Pancreas (tissue), 10 donors: ENCODE results near the gene SKAP1. TPM values are rescaled to one million over a fixed set of nuclear protein-coding genes. Genes with fewer than 3 reads are reported as not detected.

ENCODE experiments used
- ATAC-seq, 4 donors: fragments of 200-7000 bp; cut with Tn5 transposase; one replicate each; pipeline versions ENCODE4 v1.8.0 to v1.9.1; 2020; ENCODE audit warnings: mild to moderate bottlenecking in 4 of 4, moderate library complexity in 4 of 4
- DNase-seq, 6 donors: peaks; one replicate each; pipeline ENCODE4 v3.0.0-alpha.2; 2020
- FAIRE-seq: peaks from 2 replicates; lab custom pipeline; 2012; peaks lifted over from hg19 to GRCh38; lab: Jason Lieb, UNC
- H3K27ac ChIP-seq, 4 donors: fragments of 200-600 bp; sonication (generic); 1 replicate in 3 of 4; 2 replicates in 1 of 4; pipeline versions ENCODE4 v1.5.0 to v1.8.0; 2020
- H3K27me3 ChIP-seq, 4 donors: fragments of 200-600 bp; one replicate each; pipeline ENCODE4 v1.8.0; 2021
- H3K36me3 ChIP-seq, 3 donors: fragments of 200-600 bp; sonication (generic) in 1 of 3; one replicate each; pipeline versions ENCODE4 v1.5.0 to v1.8.0; 2020 to 2021
- H3K4me1 ChIP-seq, 3 donors: fragments of 200-600 bp; one replicate each; pipeline ENCODE4 v1.8.0; 2021
- H3K4me3 ChIP-seq, 4 donors: fragments of 200-600 bp; sonication (generic) in 2 of 4; one replicate each; pipeline versions ENCODE4 v1.5.0 to v1.8.0; 2020 to 2021
- H3K9me3 ChIP-seq, 4 donors: fragments of 200-600 bp; one replicate each; pipeline ENCODE4 v1.8.0; 2021
- WGBS, 2 donors: extraction: QIAGEN DNeasy Blood & Tissue Kit; methylation state at CpG; one replicate each; pipeline ENCODE4 v1.1.7; 2013; 5-methylcytosine and 5-hydroxymethylcytosine counted together
- intact Hi-C, 3 donors: fragments of 100-400 bp; cut with DNase I; formaldehyde crosslinking; loops; one replicate each; pipeline versions ENCODE4 v1.11.1 to v1.14.2; 2022
- polyA plus RNA-seq, 2 donors: library from polyadenylated mRNA; stranded (reverse); fragments of 200-250 nt; gene quantifications; one replicate each; pipeline ENCODE4 v1.2.3, GENCODE V29; 2013
- total RNA-seq, 6 donors: library from RNA; stranded (reverse); fragmentation: NEBNext Ultra II Directional in 4 of 6; extraction: Animal tissue kit (Norgen Biotek cat#: 25700) in 4 of 6; gene quantifications; one replicate each; pipeline versions ENCODE4 v1.2.1 to v1.2.4, GENCODE V29; 2021 to 2023
- TF ChIP-seq, protein P1 (sequence below), 4 donors: fragments of 200-600 bp; sonication (generic) in 3 of 4; IDR thresholded peaks; one replicate each; pipeline versions ENCODE4 v1.5.0 to v1.8.0; 2021; ENCODE audit warnings: antibody characterized with exemption in 4 of 4
- donor health status: healthy with polysubstance abuse.
- donor health status: DM: no; HTN: no; CAD: no; lungs with moderate emphysema.
- donor health status: DM: no; HTN: no; CAD: no.
- donor health status: control.
- donor health status: control.
- donor health status: Bipolar disorder and iron deficiency.
- donor health status: DM: yes; HTN: yes; CAD: no.
- donor health status: DM: no; HTN: no; CAD: no.
- donor health status: DM: no; HTN: no; CAD: no.
- donor health status: DM: yes; HTN: yes; CAD: no.

Gene SKAP1
- total and polyA plus RNA-seq, 8 donors: 0.92 to 5.2 (median 3.0) TPM

DNA sequence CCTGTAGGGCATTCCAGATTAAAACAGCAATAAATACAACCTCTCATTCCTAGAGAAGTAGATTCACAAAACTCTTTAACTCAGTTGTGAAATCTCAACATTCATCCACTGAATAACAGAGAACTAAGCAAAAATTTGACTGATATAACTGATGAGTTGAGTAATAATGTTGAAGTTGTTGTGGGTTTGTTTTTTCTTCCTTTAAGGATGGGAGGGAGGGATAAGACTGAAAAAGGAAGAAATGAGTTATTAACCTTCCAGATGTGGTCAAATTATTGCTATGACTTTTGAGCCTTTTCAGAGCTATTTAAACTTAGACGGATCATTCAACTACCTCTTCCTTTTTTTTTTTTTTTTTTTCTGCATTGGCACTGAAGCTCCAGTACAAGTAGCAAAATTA lies 38.6 kb downstream of the SKAP1 start:
- intact Hi-C loops: no loop called here
- peaks cover 0 to 5% (median 0%) of the 10 kb centered on the region in 4 donors for H3K27me3 ChIP-seq
- H3K36me3 ChIP-seq: no peaks in the 10 kb centered on the region
- FAIRE-seq (no peak), DNase-seq (no peak), ATAC-seq (no peak)
- no peak overlapping the region for H3K27ac ChIP-seq
- no peaks in the 10 kb centered on the region for H3K9me3 ChIP-seq
- no peaks in the 10 kb centered on the region for H3K4me1 ChIP-seq
- no peak overlapping the region for H3K4me3 ChIP-seq
- TF ChIP-seq, protein P1, sequence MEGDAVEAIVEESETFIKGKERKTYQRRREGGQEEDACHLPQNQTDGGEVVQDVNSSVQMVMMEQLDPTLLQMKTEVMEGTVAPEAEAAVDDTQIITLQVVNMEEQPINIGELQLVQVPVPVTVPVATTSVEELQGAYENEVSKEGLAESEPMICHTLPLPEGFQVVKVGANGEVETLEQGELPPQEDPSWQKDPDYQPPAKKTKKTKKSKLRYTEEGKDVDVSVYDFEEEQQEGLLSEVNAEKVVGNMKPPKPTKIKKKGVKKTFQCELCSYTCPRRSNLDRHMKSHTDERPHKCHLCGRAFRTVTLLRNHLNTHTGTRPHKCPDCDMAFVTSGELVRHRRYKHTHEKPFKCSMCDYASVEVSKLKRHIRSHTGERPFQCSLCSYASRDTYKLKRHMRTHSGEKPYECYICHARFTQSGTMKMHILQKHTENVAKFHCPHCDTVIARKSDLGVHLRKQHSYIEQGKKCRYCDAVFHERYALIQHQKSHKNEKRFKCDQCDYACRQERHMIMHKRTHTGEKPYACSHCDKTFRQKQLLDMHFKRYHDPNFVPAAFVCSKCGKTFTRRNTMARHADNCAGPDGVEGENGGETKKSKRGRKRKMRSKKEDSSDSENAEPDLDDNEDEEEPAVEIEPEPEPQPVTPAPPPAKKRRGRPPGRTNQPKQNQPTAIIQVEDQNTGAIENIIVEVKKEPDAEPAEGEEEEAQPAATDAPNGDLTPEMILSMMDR (IDR thresholded peaks at IDR 0.05): no peak
- 60 to 64% methylated on average over 1 of the region's 1 CpG for whole genome bisulfite sequencing, 2 donors

DNA sequence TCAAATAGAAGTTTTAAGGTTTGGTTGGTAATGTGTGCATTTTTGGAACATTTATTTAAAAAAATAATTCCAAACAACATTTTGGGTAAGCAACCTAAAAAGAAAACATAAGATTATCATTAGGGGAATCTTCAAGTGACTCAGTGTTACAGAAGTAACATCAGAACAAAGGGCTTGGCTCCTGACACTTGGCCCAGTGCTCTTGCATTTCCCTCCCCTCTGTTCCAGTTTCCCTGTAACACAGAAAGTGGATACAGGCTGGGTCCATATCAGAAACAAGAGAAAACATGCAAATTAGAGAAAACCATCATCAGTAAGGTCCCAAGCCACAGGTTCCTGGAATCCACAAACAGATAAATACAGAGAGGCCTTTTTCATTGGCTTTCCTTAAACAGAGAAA lies 40.1 kb downstream of the SKAP1 start:
- FAIRE-seq: no peak

DNA sequence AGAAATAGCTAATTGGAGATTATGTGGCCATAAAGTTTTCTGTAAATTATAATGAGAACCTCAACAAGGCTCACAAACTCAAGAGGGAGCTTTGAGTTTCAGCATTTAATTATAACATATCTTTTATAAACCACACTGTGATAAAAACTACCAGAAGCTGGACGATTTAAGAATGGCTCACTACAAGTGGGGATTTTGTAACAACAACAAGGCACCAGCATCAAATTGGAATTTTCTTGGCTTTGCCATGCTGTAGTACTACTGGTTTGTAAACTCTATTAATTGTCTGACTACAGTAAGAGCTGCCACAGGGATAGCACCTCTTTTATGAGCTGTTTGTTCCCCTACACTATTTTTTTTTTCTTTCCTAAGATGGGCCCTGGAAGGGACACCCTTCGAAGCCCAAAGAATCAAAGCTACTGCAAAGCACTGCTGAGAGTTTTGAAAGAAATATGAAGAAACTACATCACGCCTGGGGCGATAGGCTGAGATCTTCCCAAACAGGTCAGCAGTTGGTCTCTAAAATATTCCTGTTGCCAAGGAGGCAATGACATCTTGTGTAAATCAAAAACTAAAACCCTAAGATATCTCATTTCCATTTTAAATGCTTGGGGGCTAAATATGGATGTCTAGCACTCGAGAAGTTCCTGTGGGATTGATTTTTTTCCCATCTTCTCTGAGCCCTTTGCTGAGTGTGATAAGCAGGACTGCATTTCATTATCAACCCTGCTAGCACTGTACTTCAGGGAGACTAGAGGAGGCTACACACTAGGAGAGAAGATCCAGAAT lies 40.9 kb downstream of the SKAP1 start:
- TF ChIP-seq, protein P1 (IDR thresholded peaks at IDR 0.05): no peak
- 75 to 84% methylated on average over 5 of the region's 5 CpGs for WGBS, 2 donors
- Histone ChIP-seq H3K9me3 (no peaks in the 10 kb centered on the region), H3K4me1 (no peaks in the 10 kb centered on the region), H3K4me3 (no peak overlapping the region), H3K27ac (no peak overlapping the region), H3K36me3 (no peaks in the 10 kb centered on the region), H3K27me3 (peaks cover 0 to 5% (median 0%) of the 10 kb centered on the region in 4 donors)
- intact Hi-C loops: no loop called here
- no peak for DNase-seq
- FAIRE-seq: no peak
- ATAC-seq: no peak

More for the DNA sequence above, 40.1 kb downstream of the SKAP1 start:
- no peak overlapping the region for H3K4me3 ChIP-seq
- no peak for ATAC-seq
- no peak overlapping the region for H3K27ac ChIP-seq
- H3K27me3 ChIP-seq: peaks cover 0 to 5% (median 0%) of the 10 kb centered on the region in 4 donors
- intact Hi-C loops: no loop called here
- TF ChIP-seq, protein P1 (IDR thresholded peaks at IDR 0.05): no peak
- no peaks in the 10 kb centered on the region for H3K9me3 ChIP-seq
- H3K36me3 ChIP-seq: no peaks in the 10 kb centered on the region
- DNase-seq: no peak
- no peaks in the 10 kb centered on the region for H3K4me1 ChIP-seq

DNA sequence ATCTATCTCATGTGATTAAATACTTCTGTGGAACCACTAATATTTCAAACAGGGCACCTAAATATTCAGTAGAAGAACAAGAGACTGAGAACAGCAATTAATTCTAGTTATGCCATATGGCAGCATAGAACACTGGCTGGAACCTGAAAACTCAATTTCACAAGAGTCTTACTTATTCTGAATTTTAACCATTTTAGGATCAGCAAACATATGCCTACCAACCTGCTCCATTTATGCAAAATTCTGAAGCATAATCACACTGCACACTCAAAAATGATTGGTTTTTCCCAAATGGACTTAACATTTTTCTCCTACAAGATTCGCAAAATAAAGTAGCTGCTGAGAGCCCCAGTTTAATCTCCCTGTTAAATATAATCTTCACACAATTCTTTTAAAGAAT lies 43.2 kb downstream of the SKAP1 start:
- Histone ChIP-seq H3K27me3 (peaks cover 0 to 5% (median 0%) of the 10 kb centered on the region in 4 donors), H3K9me3 (no peaks in the 10 kb centered on the region), H3K36me3 (no peaks in the 10 kb centered on the region), H3K4me3 (no peak overlapping the region), H3K27ac (no peak overlapping the region), H3K4me1 (no peaks in the 10 kb centered on the region)
- ATAC-seq (no peak), FAIRE-seq (no peak), DNase-seq (no peak)
- WGBS, 2 donors: 86 to 92% methylated on average over 1 of the region's 1 CpG
- TF ChIP-seq, protein P1 (IDR thresholded peaks at IDR 0.05): no peak
- intact Hi-C loops: no loop called here

DNA sequence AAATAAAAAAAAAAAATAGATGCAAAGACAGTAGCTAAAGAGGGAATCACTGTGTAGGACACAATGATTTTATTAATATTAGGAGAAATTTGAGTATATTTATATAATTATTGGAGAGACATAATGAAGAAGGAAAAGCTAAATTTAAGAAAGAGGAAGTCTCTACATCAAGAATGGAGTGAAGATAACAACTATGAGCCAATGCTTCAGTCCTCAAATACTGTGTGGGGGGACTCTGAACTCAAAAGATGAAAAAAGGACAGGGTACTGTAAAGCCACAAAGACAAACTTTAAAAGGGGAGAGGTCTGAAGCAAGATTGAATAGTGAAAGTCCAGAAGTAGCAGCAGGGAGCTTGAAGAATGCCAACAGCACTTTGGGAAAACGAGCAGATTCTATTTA lies 44.7 kb downstream of the SKAP1 start:
- no peaks in the 10 kb centered on the region for H3K4me1 ChIP-seq
- intact Hi-C loops: no loop called here
- DNase-seq (no peak), ATAC-seq (no peak), FAIRE-seq (no peak)
- peaks cover 0 to 11% (median 0%) of the 10 kb centered on the region in 4 donors for H3K27me3 ChIP-seq
- H3K4me3 ChIP-seq: no peak overlapping the region
- 59 to 74% methylated on average over 1 of the region's 1 CpG for WGBS, 2 donors
- TF ChIP-seq, protein P1 (IDR thresholded peaks at IDR 0.05): no peak
- H3K27ac ChIP-seq: no peak overlapping the region
- no peaks in the 10 kb centered on the region for H3K9me3 ChIP-seq
- H3K36me3 ChIP-seq: no peaks in the 10 kb centered on the region
